ENCODE results near the gene B4GALNT4.
"Not testable (repeated sequence)": the region's sequence is repeated elsewhere in the genome, so short reads cannot be mapped to it uniquely, and the experiment has no call there.

Gene B4GALNT4, protein sequence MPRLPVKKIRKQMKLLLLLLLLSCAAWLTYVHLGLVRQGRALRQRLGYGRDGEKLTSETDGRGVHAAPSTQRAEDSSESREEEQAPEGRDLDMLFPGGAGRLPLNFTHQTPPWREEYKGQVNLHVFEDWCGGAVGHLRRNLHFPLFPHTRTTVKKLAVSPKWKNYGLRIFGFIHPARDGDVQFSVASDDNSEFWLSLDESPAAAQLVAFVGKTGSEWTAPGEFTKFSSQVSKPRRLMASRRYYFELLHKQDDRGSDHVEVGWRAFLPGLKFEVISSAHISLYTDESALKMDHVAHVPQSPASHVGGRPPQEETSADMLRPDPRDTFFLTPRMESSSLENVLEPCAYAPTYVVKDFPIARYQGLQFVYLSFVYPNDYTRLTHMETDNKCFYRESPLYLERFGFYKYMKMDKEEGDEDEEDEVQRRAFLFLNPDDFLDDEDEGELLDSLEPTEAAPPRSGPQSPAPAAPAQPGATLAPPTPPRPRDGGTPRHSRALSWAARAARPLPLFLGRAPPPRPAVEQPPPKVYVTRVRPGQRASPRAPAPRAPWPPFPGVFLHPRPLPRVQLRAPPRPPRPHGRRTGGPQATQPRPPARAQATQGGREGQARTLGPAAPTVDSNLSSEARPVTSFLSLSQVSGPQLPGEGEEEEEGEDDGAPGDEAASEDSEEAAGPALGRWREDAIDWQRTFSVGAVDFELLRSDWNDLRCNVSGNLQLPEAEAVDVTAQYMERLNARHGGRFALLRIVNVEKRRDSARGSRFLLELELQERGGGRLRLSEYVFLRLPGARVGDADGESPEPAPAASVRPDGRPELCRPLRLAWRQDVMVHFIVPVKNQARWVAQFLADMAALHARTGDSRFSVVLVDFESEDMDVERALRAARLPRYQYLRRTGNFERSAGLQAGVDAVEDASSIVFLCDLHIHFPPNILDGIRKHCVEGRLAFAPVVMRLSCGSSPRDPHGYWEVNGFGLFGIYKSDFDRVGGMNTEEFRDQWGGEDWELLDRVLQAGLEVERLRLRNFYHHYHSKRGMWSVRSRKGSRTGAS

DNA sequence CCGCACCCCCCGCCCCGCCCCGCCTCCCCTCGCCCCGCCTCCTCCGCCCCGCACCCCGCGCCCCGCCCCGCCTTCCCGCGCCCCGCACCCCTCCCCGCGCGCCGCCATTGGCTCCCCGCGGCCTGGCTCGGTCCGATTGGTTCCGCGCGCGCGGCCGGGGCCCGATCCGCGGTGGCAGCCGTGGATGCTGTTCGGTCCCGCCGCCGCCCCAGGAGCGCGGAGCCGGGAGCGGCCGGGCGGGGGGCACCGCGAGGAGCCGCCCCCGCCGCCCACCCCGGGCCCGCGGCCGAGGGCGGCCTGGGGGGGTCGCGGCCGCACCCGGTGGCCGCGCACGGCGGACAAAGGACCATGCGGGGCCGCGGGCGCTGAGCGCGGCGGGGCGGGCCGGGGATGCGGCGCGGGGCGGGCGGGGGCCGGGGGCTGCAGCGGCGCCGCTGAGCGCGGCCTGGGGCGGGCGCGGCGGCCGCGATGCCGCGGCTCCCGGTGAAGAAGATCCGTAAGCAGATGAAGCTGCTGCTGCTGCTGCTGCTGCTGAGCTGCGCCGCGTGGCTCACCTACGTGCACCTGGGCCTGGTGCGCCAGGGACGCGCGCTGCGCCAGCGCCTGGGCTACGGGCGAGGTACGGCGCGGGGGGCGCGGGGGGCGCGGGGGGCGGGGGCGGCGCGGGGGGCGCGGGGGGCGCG lies at the start of gene B4GALNT4:
Gene B4GALNT4 (plus strand): TSS at position 164 of the 683 bp plus-strand sequence. CDS start 305 bp downstream, at position 469.
- DNase-seq (ENCODE audit: low read depth): peak; percentile 45

DNA sequence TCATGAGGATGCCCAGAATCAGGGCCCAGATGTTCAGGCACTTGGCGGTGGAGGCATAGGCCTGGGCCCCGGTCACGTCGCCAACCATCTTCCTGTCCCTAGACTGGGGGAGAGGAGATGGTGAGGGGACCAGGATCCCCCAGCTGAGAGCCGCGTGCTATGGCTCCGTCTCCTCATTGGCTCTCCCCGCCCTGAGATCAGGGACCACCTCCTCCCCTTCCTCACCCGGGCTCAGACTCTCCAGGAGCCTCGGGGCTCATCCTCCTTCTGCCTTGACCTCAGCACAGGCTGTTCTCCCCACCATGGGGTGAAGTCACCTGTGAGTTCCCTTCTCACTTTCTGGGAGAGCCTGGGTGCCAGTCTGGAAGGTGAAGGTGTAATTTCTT lies 49.4 kb upstream of the B4GALNT4 start:
- not testable (repeated sequence) for DNase-seq (ENCODE audit: low read depth)

DNA sequence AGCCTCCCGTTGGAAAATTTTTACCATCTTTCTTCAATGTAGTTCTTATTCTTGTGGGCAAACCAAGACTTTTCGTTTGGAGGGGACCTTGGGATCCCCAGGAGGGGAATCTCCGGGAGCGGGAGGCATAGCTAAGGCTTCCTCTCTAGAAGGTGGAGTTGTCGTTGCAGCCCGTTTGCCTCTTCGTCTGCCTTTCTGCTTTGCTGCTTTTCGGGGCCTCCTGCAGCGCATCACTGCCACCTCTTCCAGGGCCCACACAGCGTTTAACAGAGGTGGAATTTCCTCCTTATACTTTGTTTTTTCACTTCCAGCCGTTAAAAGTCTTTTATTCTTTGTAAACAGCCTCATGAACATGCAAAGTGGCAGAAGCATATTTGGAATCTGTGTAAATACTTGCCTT lies 45.1 kb upstream of the B4GALNT4 start:
- DNase-seq (ENCODE audit: low read depth): no peak

DNA sequence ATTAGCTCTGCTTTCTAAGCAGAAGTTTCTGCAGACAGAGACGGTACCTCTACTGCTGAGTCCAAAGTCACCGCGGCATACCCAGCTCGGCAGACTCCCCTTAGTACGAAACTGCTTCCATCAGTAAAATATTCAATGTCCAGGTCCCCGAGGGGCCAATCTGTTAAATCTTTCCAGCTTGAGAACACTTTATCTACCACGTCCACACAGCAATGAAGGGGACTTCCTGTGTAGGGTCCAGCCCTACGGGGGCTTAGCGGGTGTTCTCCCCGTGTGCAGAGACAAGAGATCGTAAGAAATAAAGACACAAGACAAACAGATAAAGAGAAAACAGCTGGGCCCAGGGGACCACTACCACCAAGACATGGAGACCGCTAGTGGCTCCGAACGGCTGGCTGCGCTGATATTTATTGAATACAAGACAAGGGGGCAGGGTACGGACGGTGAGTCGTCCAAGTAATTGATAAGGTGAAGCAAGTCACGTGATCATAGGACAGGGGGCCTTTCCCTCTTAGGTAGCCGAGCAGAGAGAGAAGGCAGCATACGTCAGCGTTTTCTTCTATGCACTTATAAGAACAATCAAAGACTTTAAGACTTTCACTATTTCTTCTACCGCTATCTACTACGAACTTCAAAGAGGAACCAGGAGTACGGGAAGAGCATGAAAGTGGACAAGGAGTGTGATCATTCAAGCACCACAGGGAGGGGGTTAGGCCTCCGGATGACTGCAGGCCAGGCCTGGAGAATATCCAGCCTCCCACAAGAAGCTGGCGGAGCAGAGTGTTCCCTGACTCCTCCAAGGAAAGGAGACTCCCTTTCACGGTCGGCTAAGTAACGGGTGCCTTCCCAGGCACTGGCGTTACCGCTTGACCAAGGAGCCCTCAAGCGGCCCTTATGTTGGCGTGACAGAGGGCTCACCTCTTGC lies 44.4 kb upstream of the B4GALNT4 start:
- not testable (repeated sequence) for DNase-seq (ENCODE audit: low read depth)

DNA sequence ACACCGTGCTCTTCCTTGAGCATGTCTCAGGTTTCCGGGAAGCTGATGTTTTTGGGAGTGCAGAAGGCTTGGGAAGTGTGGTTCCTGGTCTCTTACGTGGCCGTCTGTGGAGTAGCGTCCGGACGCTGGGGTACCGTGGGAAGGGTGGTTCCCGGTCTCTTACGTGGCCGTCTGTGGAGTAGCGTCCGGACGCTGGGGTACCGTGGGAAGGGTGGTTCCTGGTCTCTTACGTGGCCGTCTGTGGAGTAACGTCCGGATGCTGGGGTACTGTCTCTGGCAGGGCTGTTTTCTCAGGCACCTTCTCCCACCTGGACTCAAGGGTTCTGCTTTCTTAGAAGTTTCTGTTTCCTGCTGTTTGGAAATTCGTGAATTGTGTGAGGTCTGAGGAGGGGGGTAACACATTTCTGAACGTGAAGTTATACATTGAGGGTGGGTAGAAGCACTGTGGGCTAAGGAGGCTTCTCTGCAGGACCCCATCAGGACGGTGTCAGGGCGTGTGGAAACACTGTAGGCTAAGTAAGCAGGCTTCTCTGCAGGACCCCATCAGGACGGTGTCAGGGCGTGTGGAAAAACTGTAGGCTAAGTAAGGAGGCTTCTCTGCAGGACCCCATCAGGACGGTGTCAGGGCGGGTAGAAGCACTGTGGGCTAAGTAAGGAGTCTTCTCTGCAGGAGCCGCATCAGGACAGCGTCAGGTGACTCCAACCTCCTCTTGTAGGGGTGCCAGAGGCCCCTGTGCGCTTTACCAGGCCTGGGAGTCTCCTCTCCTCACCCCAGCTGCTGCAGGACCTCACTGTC lies 43.3 kb upstream of the B4GALNT4 start:
- DNase-seq (ENCODE audit: low read depth): no peak

DNA sequence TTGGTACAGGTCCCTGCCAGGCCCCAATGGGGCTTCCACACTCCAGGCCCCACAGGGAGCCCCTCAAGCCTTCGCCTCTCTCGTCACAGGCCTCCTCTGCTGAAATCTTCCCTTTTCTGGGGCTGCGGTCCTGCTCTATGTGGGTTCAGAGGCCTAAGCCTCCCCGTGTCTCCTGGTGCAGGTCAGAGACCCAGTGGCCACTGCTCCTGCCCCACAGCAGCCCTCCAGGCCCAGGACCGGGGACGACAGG lies 42.8 kb upstream of the B4GALNT4 start:
- DNase-seq (ENCODE audit: low read depth): no peak

DNA sequence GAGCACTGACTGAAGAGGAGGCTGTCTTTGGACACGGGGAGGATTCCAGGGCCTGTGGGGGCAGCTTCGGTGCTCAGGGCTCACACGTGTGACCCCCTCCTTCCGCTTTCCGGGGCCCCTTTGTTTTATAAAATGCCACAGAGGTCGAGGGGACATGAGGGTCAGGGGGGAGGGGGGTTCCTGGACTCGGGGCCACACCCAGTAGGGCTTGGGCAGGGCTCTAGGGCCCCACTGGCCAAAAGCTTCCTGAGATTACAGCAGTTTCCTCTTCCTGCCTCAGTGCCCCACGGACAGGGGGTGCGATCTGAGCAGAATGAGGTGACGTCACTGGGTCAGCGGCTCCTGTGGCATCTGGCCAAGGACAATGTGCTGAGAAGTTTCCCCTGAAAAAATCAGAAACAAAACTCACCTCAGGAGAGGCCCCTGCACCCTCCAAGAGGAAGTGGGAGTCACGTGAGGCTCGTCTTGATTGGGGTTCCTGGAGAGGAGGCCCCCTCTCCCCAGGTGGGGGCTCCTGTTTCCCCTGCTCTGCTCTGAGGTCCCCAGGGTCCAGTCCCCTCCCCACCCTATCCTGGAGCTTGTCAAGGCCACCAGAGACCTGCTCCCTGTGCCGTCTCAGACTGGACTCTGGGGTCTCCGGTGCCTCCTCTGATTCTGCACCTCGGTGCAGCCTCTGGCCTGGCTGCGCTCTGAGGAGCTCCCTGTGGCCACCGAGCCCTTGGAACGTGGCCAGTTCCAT lies 42.3 kb upstream of the B4GALNT4 start:
- peak; percentile 87 for DNase-seq (ENCODE audit: low read depth)

DNA sequence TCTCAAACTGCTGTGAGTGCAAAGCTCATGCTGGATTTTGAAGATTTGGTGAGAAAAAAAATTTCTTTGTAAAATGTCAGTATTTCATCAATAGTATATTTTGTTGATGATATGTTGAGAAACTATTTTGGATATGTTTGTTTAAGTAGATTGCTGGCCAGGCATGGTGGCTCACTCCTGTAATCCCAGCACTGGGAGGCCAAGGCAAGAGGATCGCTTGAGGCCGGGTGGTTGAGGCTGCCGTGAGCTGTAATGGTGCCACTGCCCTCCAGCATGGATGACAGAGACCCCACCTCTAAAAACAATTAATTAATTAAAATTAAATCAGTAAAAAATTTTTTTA lies 41.7 kb upstream of the B4GALNT4 start:
- DNase-seq (ENCODE audit: low read depth): no peak

DNA sequence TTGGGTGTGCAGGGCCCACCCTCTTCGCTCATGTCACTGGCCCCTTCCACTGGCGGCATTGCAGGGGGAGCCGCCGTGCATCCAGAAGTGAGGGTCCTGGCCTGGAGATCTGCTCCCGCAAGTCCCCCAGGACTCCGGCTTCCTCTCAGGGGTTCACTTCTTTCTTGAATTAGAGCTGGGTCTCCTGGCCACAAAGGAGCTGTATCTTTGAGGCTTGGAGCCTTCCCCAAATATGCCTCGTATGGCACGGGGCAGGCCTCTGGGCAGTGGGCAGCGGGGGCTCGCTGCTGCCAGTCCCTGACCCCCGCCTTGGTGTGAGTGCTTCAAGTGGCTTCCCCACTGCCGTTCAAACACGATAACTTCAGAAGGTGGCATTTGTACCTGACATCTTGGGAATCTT lies 41.3 kb upstream of the B4GALNT4 start:
- no peak for DNase-seq (ENCODE audit: low read depth)

DNA sequence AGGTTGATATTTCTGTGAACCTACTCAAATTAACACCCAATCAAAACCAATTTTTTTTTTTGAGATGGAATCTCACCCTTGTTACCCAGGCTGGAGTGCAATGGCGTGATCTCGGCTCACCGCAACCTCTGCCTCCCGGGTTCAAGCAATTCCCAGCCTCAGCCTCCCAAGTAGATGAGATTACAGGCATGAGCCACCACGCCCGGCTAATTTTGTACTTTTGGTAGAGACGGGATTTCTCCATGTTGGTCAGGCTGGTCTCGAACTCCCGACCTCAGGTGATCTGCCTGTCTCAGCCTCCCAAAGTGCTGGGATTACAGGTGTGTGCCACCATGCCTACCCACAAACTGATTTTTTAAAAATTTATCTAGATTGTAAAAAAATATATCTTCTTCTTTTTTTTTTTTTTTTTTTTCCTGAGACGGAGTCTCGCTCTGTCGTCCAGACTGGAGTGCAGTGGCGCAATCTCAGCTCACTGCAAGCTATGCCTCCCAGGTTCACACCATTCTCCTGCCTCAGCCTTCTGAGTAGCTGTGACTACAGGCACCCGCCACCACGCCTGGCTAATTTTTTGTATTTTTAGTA lies 40.7 kb upstream of the B4GALNT4 start:
- DNase-seq (ENCODE audit: low read depth): not testable (repeated sequence)

DNA sequence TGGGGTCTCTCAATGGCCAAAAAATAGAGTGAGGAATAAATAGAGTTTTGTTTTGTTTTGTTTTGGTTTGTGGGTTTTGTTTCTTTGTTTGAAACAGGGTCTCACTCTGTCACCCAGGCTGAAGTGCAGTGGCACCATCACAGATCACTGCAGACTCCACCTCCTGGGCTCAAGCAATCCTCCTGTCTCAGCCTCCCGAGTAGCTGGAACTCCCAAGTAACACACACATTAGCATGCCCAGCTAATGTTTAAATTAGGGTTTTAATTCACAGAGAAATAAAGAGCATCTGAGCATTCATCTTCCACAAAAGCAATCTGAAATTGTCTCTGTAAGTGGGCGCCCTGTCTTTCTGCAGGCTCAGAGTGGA lies 39.4 kb upstream of the B4GALNT4 start:
- no peak for DNase-seq (ENCODE audit: low read depth)

DNA sequence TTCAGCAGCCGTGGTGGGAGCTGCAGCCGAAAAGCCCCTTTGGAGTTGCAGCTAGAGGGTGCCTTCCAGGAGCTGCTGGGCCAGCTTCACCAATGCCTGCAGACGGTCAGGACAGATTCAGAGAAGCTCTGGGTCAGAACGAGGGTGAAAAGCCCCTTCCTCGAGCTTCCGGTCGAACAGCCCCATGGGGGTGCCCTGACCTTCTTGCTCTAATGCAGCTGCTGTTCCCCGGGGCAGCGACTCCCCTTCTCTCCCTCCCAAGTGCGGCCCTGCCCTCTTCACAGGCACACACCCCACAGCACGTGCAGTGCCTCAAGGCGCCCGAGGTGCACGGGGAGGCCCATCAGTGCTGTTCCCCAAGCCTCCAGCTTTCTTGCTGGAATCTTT lies 39.0 kb upstream of the B4GALNT4 start:
- no peak for DNase-seq (ENCODE audit: low read depth)

DNA sequence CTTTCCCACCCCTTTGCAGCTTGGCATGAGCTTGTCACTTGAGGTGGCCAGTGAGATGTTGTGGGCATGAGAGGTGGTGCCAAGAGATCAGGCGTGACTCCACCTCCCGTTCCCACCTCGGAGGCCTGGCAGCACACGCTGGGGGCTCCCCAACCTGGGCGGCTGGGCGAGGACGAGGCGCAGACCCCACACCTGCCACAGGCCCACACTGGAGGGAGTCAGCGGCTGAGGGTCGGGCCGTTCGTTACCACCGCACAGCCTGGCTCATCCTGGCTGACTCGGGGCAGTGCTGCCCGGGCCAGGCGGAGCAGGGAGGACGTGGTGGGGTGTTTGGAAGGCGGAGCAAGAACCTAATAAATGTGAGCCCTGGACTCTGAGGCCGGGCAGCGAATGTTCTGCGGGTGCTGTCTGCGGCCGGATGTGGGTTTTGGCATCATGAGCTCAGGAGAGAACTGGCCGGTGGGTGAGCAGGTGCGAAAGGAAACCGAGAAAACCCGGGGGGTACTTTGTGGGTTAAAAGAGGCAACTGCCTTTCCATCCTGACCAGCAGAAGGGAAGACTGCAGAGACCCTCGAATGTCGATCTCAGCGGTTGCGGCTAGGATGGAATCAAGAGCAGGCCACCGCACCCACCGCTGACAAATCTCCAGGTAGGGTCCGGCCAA lies 38.5 kb upstream of the B4GALNT4 start:
- DNase-seq (ENCODE audit: low read depth): no peak

DNA sequence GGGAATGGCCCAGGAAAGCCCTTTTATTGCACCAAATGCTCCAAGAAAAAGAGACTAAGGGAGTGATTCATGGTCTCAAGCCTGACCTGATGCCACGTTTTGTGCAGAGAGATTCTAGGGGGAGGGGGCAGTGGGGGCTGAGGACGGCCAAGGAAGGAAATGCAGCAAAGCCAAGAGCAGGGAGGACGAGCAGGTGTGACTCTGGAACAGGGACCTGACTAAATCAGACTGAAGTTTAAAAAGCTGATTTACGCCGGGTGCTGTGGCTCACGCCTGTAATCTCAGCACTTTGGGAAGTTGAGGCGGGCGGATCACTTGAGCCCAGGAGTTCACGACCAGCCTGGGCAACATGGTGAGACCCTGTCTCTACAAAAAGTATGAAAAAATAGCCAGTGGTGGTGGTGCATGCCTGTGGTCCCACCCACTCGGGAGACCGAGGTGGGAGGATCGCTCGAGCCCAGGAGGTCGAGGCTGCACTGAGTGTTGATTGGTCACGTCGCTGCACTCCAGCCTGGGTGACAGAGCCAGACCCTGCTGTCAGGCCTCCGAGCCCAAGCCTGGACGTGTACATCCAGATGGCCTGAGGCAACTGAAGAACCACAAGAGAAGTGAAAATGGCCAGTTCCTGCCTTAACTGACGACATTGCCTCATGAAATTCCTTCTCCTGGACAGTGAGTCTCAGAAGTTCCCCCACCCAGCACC lies 37.8 kb upstream of the B4GALNT4 start:
- no peak for DNase-seq (ENCODE audit: low read depth)

DNA sequence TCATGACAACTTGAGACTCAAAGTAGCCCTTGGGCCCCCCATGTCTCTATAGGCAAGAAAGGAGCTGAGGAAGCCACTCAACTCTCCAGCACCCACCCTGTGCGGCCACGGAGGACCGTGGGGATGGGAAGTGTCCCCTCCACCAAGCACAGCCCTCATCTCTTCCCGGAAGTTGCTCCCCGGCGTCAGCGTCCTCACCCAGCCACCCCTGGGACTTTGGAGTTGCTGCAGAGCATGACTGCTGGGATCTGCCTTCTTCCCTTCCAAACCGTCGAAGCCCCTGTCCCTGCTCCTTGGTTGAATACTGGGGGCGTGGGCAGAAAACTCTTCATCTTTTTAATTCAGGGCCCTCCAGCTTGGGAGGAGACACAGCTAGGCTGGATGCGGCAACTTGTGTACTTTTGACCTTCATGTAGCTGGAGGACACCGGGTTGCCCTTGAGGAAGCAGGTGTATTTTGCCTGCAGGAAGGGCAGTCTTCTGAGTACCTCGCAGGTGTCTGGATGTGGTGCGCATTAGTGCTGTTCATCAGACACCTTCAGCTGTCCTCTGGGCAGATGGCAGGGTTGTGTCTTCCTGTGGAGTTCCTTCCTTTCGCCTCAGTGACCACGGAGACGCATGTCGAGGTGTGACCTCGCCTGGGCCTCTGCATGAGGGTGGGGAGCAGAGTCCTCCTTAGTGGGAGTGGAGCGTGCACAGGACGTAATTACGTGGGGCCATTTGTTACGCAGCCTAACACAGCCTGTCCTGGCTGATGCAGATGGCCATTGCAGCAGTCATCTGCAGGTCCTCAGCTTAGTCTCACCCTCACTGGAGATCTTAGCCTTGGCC lies 36.4 kb upstream of the B4GALNT4 start:
- DNase-seq (ENCODE audit: low read depth): no peak

DNA sequence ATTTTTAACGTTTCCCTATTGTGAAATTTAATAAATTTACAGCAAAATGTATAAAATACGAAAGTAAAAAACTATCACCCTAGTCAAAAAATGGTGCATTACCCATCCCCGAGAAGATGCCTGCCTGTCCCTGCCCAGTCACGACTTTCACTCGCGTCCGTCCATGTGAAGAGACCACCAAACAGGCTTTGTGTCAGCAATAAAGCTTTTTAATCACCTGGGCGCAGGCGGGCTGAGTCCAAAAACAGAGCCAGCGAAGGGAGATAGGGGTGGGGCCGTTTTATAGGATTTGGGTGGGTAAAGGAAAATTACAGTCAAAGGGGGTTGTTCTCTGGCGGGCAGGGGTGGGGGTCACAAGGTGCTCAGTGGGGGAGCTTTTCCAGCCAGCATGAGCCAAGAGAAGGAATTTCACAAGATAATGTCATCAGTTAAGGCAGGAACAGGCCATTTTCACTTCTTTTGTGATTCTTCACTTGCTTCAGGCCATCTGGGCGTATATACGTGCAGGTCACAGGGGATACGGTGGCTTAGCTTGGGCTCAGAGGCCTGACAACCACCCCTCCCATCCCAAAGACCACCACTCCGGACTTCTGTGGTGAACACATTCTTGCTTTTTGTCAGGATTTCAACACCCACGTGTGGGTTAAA lies 35.6 kb upstream of the B4GALNT4 start:
- DNase-seq (ENCODE audit: low read depth): not testable (repeated sequence)
